K562 (cell line): ENCODE results near the gene RGL2. TPM values are rescaled to one million over a fixed set of nuclear protein-coding genes. Genes with fewer than 3 reads are reported as not detected.

Experiments used
- BHLHE40 ChIP-seq: IDR thresholded peaks from 2 replicates; pipeline ENCODE4 v1.6.1; 2011; ENCODE audit warnings: low read length, improper control_type of control experiment
- CAMTA2 ChIP-seq: fragments of 250-450 bp; sonication (Bioruptor Pico); conservative IDR thresholded peaks from 2 replicates; pipeline ENCODE4 v1.5.1; 2022
- CREBBP ChIP-seq: IDR thresholded peaks from one replicate; pipeline ENCODE4 v1.6.1; 2012; ENCODE audit warnings: low read depth, mild to moderate bottlenecking, control low read depth, inconsistent platforms, low read length
- HMG20A ChIP-seq: fragments of 450-650 bp; formaldehyde crosslinking; conservative IDR thresholded peaks from 2 replicates; pipeline ENCODE4 v1.4.0; 2020; ENCODE audit warnings: mild to moderate bottlenecking, mixed read lengths
- KLF1 ChIP-seq: fragments of 450-650 bp; IDR thresholded peaks from 2 replicates; pipeline ENCODE4 v1.6.1; 2016; ENCODE audit warnings: missing genetic modification characterization, missing compliant biosample characterization
- MYC ChIP-seq, 2 experiments: fragments of 250-450 bp in 1 of 2; sonication (Bioruptor Pico) in 1 of 2; IDR thresholded peaks; 2 replicates each; pipeline versions ENCODE4 v1.5.1 to v1.6.1; 2012 to 2021; ENCODE audit warnings: low read depth in 2 of 2, borderline replicate concordance in 1 of 2, improper control_type of control experiment in 1 of 2, low read length in 1 of 2, mild to moderate bottlenecking in 1 of 2, moderate library complexity in 1 of 2
- NCOA2 ChIP-seq, 2 experiments: fragments of 450-650 bp; IDR thresholded peaks; 2 replicates each; pipeline ENCODE4 v1.6.1; 2018; ENCODE audit warnings: mild to moderate bottlenecking in 2 of 2, moderate library complexity in 1 of 2; ENCODE audit not compliant: partially characterized antibody in 2 of 2
- RBM22 ChIP-seq: fragments of 200-400 bp; formaldehyde crosslinking; IDR thresholded peaks from 2 replicates; pipeline ENCODE4 v1.6.1; 2018; ENCODE audit warnings: low read length, low read depth; ENCODE audit not compliant: poor library complexity, severe bottlenecking
- TFE3 ChIP-seq: fragments of 450-650 bp; formaldehyde crosslinking; IDR thresholded peaks from 2 replicates; pipeline ENCODE4 v1.4.0; 2020; ENCODE audit warnings: mild to moderate bottlenecking, mixed read lengths
- TGIF2 ChIP-seq: sonication (generic); formaldehyde crosslinking; IDR thresholded peaks from 2 replicates; pipeline ENCODE4 v1.8.1; 2022; ENCODE audit warnings: mild to moderate bottlenecking, missing genetic modification reagents, moderate library complexity
- ZC3H8 ChIP-seq: fragments of 450-650 bp; IDR thresholded peaks from 2 replicates; pipeline ENCODE4 v1.6.1; 2017
- ZNF280A ChIP-seq: fragments of 450-650 bp; IDR thresholded peaks from 2 replicates; pipeline ENCODE4 v1.6.1; 2018; ENCODE audit warnings: mild to moderate bottlenecking, low read depth; ENCODE audit not compliant: partially characterized antibody
- ZNF41 ChIP-seq: fragments of 250-450 bp; sonication (Bioruptor Pico); conservative IDR thresholded peaks from 2 replicates; pipeline ENCODE4 v1.4.0; 2020; ENCODE audit warnings: mild to moderate bottlenecking
- ZZZ3 ChIP-seq: fragments of 450-650 bp; IDR thresholded peaks from 2 replicates; pipeline ENCODE4 v1.6.1; 2016; ENCODE audit warnings: antibody characterized with exemption, mild to moderate bottlenecking, moderate library complexity
- polyA plus RNA-seq, 8 experiments: library from polyadenylated mRNA; depleted of rRNA in 4 of 8; stranded (reverse) in 5 of 8; unstranded in 3 of 8; fragments of >200 nt; fragmentation: Nextera tagmentation in 2 of 8; fragmentation: Illumina TruSeq in 1 of 8; extraction: Ambion mirVana in 2 of 8; extraction: Trizol in 1 of 8; gene quantifications; 2 replicates each; pipeline versions ENCODE4 v1.2.1 to v1.2.3, GENCODE V29; 2011 to 2014; ENCODE audit warnings: inconsistent platforms in 1 of 8, missing spikeins in 1 of 8
- total RNA-seq, 7 experiments: library from RNA; depleted of rRNA in 6 of 7; stranded (reverse); fragments of >200 nt in 6 of 7; fragmentation: Illumina TruSeq in 2 of 7; extraction: Trizol in 2 of 7; gene quantifications; 2 replicates each; pipeline versions ENCODE4 v1.2.1 to v1.2.3, GENCODE V29; 2011 to 2021; ENCODE audit warnings: low replicate concordance in 1 of 7
- TF ChIP-seq, protein P1 (sequence below): fragments of 250-450 bp; sonication (Bioruptor Pico); IDR thresholded peaks from 2 replicates; pipeline ENCODE4 v1.5.0; 2020; ENCODE audit warnings: mild to moderate bottlenecking, borderline replicate concordance
- TF ChIP-seq, protein P2 (sequence below): fragments of 250-450 bp; sonication (Bioruptor Pico); IDR thresholded peaks from 2 replicates; pipeline ENCODE4 v1.4.0; 2020; ENCODE audit warnings: mild to moderate bottlenecking, moderate library complexity
- TF ChIP-seq, protein P3 (sequence below): fragments of 250-450 bp; sonication (Bioruptor Pico); IDR thresholded peaks from 2 replicates; pipeline ENCODE4 v1.8.0; 2021; ENCODE audit warnings: moderate library complexity, mild to moderate bottlenecking, inconsistent platforms

RGL2 gene
- total and polyA plus RNA-seq, 9 of the 15 experiments (the other 6 are each of a cell fraction or from before 2014, with no cell fraction given): 1.8 to 57.1 (median 19.5) TPM

DNA sequence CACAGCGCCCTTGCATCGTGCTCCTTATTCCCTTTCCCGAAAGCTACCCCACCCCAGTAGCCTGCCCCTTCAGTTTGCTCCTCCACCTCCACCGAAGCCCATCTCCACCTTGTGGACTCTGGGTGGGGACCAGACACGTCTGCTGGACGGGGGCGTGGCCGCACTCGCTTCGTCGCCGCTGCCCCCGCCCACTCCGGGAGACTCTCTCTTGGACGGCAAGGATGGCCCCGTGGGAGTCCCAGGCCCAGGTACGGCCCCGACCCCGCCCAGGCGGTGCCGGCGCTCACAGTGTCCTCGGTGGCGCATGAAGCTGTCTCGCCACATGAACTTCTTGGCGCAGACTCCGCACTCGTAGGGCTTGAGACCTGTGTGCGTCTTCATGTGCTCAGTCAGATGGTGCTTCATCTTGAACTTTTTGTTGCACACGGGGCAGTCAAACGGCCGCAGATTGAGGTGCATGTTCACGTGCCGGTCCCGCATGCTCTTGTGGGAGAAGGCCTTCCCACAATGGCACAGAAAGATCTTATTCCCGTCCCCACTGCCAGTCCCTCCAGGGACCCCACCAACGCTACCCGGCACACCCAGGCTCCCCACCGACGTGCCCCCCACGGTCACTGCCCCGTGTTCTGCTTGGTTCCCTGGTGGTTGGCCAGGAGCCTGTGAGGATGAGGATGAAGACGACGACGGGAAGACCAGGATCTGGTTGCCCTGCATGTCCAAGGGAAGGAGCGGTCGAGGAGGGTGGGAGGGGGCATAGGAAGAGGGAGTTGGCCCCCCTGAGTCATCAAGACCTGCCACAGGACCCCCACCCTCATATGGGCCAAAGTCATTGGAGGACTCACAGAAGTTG, 16.4 kb upstream of the RGL2 start (continued):
- TF ChIP-seq, protein P1, sequence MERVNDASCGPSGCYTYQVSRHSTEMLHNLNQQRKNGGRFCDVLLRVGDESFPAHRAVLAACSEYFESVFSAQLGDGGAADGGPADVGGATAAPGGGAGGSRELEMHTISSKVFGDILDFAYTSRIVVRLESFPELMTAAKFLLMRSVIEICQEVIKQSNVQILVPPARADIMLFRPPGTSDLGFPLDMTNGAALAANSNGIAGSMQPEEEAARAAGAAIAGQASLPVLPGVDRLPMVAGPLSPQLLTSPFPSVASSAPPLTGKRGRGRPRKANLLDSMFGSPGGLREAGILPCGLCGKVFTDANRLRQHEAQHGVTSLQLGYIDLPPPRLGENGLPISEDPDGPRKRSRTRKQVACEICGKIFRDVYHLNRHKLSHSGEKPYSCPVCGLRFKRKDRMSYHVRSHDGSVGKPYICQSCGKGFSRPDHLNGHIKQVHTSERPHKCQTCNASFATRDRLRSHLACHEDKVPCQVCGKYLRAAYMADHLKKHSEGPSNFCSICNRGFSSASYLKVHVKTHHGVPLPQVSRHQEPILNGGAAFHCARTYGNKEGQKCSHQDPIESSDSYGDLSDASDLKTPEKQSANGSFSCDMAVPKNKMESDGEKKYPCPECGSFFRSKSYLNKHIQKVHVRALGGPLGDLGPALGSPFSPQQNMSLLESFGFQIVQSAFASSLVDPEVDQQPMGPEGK (CRISPR knock-in tag): no peak
- TF ChIP-seq CAMTA2 (CRISPR knock-in tag) (no peak), ZNF41 (CRISPR knock-in tag) (no peak), TGIF2 (CRISPR knock-in tag) (no peak), KLF1 (tag) (no peak), NCOA2 (IDR thresholded peaks at IDR 0.05; ENCODE audit: partially characterized antibody in 2 of 2) (no peak), ZNF280A (no peak), MYC (IDR thresholded peaks at IDR 0.05; ENCODE audit: low read depth, low read length) (peak; percentile 24), MYC (CRISPR knock-in tag; IDR thresholded peaks at IDR 0.05; ENCODE audit: borderline replicate concordance, low read depth) (0 out of 2 replicates have a peak, but pooled peaks have one; percentile 49), TFE3 (CRISPR knock-in tag) (no peak), BHLHE40 (peak; percentile 65; the same call in 1 of the 2 replicates), RBM22 (no peak), HMG20A (CRISPR knock-in tag) (no peak), CREBBP (no peak), ZC3H8 (no peak), ZZZ3 (no peak)
- TF ChIP-seq, protein P2, sequence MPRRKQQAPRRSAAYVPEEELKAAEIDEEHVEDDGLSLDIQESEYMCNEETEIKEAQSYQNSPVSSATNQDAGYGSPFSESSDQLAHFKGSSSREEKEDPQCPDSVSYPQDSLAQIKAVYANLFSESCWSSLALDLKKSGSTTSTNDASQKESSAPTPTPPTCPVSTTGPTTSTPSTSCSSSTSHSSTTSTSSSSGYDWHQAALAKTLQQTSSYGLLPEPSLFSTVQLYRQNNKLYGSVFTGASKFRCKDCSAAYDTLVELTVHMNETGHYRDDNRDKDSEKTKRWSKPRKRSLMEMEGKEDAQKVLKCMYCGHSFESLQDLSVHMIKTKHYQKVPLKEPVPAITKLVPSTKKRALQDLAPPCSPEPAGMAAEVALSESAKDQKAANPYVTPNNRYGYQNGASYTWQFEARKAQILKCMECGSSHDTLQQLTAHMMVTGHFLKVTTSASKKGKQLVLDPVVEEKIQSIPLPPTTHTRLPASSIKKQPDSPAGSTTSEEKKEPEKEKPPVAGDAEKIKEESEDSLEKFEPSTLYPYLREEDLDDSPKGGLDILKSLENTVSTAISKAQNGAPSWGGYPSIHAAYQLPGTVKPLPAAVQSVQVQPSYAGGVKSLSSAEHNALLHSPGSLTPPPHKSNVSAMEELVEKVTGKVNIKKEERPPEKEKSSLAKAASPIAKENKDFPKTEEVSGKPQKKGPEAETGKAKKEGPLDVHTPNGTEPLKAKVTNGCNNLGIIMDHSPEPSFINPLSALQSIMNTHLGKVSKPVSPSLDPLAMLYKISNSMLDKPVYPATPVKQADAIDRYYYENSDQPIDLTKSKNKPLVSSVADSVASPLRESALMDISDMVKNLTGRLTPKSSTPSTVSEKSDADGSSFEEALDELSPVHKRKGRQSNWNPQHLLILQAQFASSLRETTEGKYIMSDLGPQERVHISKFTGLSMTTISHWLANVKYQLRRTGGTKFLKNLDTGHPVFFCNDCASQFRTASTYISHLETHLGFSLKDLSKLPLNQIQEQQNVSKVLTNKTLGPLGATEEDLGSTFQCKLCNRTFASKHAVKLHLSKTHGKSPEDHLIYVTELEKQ (CRISPR knock-in tag): no peak
- TF ChIP-seq, protein P3, sequence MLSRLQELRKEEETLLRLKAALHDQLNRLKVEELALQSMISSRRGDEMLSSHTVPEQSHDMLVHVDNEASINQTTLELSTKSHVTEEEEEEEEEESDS: no peak
